Caco-2 (cell line): ENCODE measurements around the gene NEK11. TPM values are rescaled to one million over a fixed set of nuclear protein-coding genes. Genes with fewer than 3 reads are reported as not detected.

ENCODE experiments used
- Bru-seq: library from RNA; stranded (reverse); fragments of 400-500 nt; gene quantifications from one replicate; lab custom pipeline; 2021; lab: Mats Ljungman, UMichigan
- BruChase-seq, 2 experiments: library from RNA; stranded (reverse); fragments of 400-500 nt; gene quantifications; one replicate each; lab custom pipeline; 2021; lab: Mats Ljungman, UMichigan
- BruUV-seq: library from RNA; stranded (reverse); fragments of 400-500 nt; replicated peaks from 2 replicates; lab custom pipeline; 2021; lab: Mats Ljungman, UMichigan
- CTCF ChIA-PET: fragments of 300-600 bp; sonication (Branson Sonifier 250); formaldehyde crosslinking; loops from one replicate; lab custom pipeline; 2022; ENCODE audit warnings: antibody characterized with exemption; lab: Charles Lee
- POLR2A ChIA-PET: fragments of 300-600 bp; sonication (Branson Sonifier 250); formaldehyde crosslinking; loops from one replicate; lab custom pipeline; 2022; ENCODE audit warnings: antibody characterized with exemption; lab: Charles Lee
- DNase-seq, 2 experiments: peaks; one replicate each; pipeline versions ENCODE4 v3.0.0 to v3.0.0-alpha.2; 2020 to 2022
- H3K27me3 ChIP-seq: replicated peaks from 2 replicates; pipeline ENCODE4 v1.6.0; 2011; ENCODE audit warnings: low read length; ENCODE audit not compliant: control insufficient read depth, insufficient read depth
- H3K36me3 ChIP-seq: 2 replicates; pipeline ENCODE4 v1.5.1; 2011; ENCODE audit warnings: low read length; ENCODE audit not compliant: control insufficient read depth, insufficient read depth
- H3K4me1 ChIP-seq: fragments of 250-450 bp; sonication (Bioruptor Pico); 2 replicates; pipeline ENCODE4 v1.5.1; 2020; ENCODE audit warnings: mild to moderate bottlenecking
- H3K4me3 ChIP-seq: 2 replicates; pipeline ENCODE4 v1.5.1; 2011; ENCODE audit warnings: low read depth, mild to moderate bottlenecking, control low read depth, low read length
- H3K9me3 ChIP-seq: fragments of 250-450 bp; sonication (Bioruptor Pico); 2 replicates; pipeline ENCODE4 v1.5.1; 2020; ENCODE audit warnings: mild to moderate bottlenecking, moderate library complexity
- H3K27ac Mint-ChIP-seq: one replicate; pipeline ENCODE4 v1.8.0; 2022; ENCODE audit warnings: mixed read lengths; ENCODE audit not compliant: unreplicated experiment
- H3K27me3 Mint-ChIP-seq: one replicate; pipeline ENCODE4 v1.8.0; 2022; ENCODE audit warnings: mixed read lengths; ENCODE audit not compliant: insufficient read depth, unreplicated experiment
- H3K36me3 Mint-ChIP-seq: one replicate; pipeline ENCODE4 v1.8.0; 2022; ENCODE audit warnings: mild to moderate bottlenecking, mixed read lengths; ENCODE audit not compliant: insufficient read depth, unreplicated experiment
- H3K4me1 Mint-ChIP-seq: one replicate; pipeline ENCODE4 v1.8.0; 2022; ENCODE audit warnings: low read depth, mixed read lengths; ENCODE audit not compliant: unreplicated experiment
- H3K4me3 Mint-ChIP-seq: one replicate; pipeline ENCODE4 v1.8.0; 2022; ENCODE audit warnings: mild to moderate bottlenecking, moderate library complexity, mixed read lengths; ENCODE audit not compliant: unreplicated experiment
- H3K9me3 Mint-ChIP-seq: one replicate; pipeline ENCODE4 v1.8.0; 2022; ENCODE audit warnings: mixed read lengths; ENCODE audit not compliant: unreplicated experiment
- CTCF ChIP-seq, 2 experiments: fragments of 200-600 bp in 1 of 2; IDR thresholded peaks; 1 replicate in 1 of 2; 2 replicates in 1 of 2; pipeline versions ENCODE4 v1.5.1 to v1.8.0; 2011 to 2022; ENCODE audit warnings: antibody characterized with exemption in 1 of 2, control low read depth in 1 of 2, inconsistent platforms in 1 of 2, low read depth in 1 of 2, low read length in 1 of 2, mild to moderate bottlenecking in 1 of 2, moderate library complexity in 1 of 2; ENCODE audit not compliant: insufficient read depth in 1 of 2, severe bottlenecking in 1 of 2, unreplicated experiment in 1 of 2
- intact Hi-C: fragments of 100-400 bp; cut with micrococcal nuclease; formaldehyde crosslinking; loops from one replicate; pipeline ENCODE4 v1.10.0; 2022; ENCODE audit not compliant: unreplicated experiment
- long read RNA-seq: library from polyadenylated mRNA; stranded (forward); transcript quantifications from one replicate; pipeline ENCODE4 v2.0.0, GENCODE V29; 2022
- total RNA-seq: library from RNA; stranded (reverse); gene quantifications from 2 replicates; pipeline ENCODE4 v1.2.3, GENCODE V29; 2022

The NEK11 gene, protein sequence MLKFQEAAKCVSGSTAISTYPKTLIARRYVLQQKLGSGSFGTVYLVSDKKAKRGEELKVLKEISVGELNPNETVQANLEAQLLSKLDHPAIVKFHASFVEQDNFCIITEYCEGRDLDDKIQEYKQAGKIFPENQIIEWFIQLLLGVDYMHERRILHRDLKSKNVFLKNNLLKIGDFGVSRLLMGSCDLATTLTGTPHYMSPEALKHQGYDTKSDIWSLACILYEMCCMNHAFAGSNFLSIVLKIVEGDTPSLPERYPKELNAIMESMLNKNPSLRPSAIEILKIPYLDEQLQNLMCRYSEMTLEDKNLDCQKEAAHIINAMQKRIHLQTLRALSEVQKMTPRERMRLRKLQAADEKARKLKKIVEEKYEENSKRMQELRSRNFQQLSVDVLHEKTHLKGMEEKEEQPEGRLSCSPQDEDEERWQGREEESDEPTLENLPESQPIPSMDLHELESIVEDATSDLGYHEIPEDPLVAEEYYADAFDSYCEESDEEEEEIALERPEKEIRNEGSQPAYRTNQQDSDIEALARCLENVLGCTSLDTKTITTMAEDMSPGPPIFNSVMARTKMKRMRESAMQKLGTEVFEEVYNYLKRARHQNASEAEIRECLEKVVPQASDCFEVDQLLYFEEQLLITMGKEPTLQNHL
- total RNA-seq (3.9 and 4.4 TPM in 2 replicates), Bru-seq, nascent RNA (percentile 43 among the genes with signal in this experiment), BruChase-seq, experiment 1, labeled RNA remaining after a 2-hour chase (percentile 45 among the genes with signal in this experiment), BruChase-seq, experiment 2, labeled RNA remaining after a 6-hour chase (percentile 38 among the genes with signal in this experiment)
- long read RNA-seq, partial matches to known transcripts, result 0 of 7 reads
- long read RNA-seq, other reads (novel, unspliced or antisense), result 7 of 7 reads

DNA sequence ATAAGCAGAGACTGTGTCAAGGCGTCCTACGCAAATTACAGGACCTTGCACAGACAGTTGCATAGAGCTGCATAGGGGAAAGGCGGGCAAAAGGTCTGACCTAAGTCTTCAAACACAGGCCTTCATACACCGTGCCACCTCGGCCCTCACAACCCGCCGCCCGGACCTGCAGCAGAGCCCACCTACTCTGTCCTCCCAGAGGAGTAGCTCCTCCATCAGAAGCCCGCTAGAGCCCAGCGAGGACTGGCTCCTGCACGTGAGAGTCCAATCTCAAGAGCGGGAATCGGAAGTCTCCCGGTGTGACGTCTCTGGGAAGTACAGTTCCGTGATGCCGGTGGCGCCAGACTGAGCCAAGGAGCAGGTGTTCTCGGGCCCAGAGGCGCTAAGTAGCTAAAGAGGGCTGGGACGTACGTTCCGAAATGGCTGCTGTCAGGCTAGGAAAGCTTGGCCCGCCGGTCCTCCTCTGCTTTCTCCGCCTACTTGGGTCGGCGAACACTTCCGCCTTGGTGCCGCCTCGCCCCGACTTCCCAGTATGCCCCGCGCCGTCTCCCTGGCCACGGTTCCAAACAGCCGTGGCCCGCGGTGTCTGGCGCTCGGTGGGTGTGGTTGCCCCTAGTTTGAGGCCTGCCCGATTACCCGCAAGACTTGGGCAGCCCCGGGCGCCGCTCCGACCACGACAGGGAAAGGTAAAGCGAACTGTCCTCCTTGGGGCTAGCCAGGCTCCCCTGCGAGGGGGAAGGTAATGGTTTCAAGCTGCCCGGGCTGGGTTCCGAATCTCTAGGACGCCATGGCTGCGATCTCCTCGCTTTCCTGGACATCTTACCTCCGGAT lies at the start of gene NEK11, which contains the start of gene ASTE1:
TSS of gene NEK11 (plus strand) at position 557 of the 831 bp plus-strand sequence. CDS start 2,832 bp downstream, outside the sequence.
TSS of gene ASTE1 (minus strand) at position 505 of the 831 bp plus-strand sequence. CDS start 1,519 bp downstream, outside the sequence.
- intact Hi-C loops, result loop anchor here (1.0 to 10.0 kb wide), 3 partner anchors 133 to 476 kb away; partner anchors contain the start of genes MRPL3 and PIK3R4
- TF ChIP-seq CTCF (IDR thresholded peaks at IDR 0.05; ENCODE audit: insufficient read depth in 1 of 2, low read depth in 1 of 2, low read length in 1 of 2, severe bottlenecking in 1 of 2, unreplicated experiment in 1 of 2), result no peak
- Histone ChIP-seq H3K4me3 (peak within 1 kb of the TSS; percentile 60), H3K27me3 (no peaks in the 10 kb centered on the region), H3K9me3 (no peaks in the 10 kb centered on the region), H3K36me3 (peaks cover 4% of the 10 kb centered on the region), H3K4me1 (peaks cover 19% of the 10 kb centered on the region; the same call in 1 of the 2 replicates)
- Mint-ChIP-seq H3K27ac (peak within 1 kb of the TSS; percentile 95), H3K4me1 (peaks cover 23% of the 10 kb centered on the region), H3K36me3 (peaks cover 19% of the 10 kb centered on the region), H3K4me3 (peak within 1 kb of the TSS; percentile 82), H3K9me3 (no peaks in the 10 kb centered on the region), H3K27me3 (no peaks in the 10 kb centered on the region)
- ChIA-PET CTCF (no interaction called here), POLR2A (interaction anchor here (0.5 to 1.5 kb wide), 6 partner anchors 12 to 1073 kb away, joined by 3 to 6 read pairs (median 4); partner anchors contain the start of genes ATP2C1 and NUDT16)
- DNase-seq, result peak; percentile 88 to 92
- TSS peak; percentile 60 for BruUV-seq

DNA sequence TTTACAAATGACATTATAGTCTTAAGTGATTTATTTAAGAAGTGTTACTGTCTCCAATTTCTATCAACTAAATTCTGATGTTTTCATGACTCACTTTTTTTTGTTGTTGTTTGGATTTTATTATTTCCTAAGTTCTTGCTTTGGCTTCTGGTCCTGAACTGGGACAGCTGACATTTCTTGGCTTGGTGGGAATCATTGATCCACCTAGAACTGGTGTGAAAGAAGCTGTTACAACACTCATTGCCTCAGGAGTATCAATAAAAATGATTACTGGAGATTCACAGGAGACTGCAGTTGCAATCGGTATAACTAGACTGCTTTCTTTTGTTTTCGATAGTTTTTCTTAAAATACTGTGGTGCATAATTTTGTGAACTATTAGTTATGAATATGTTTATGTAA lies 47.6 kb upstream of the NEK11 start:
- no TSS peak for BruUV-seq
- no peaks in the 10 kb centered on the region for H3K27me3 Mint-ChIP-seq
- ChIA-PET POLR2A (no interaction called here), CTCF (no interaction called here)
- TF ChIP-seq CTCF (IDR thresholded peaks at IDR 0.05; ENCODE audit: insufficient read depth in 1 of 2, low read depth in 1 of 2, low read length in 1 of 2, severe bottlenecking in 1 of 2, unreplicated experiment in 1 of 2), result no peak
- no peaks in the 10 kb centered on the region for H3K9me3 Mint-ChIP-seq
- Histone ChIP-seq H3K4me3 (no peak overlapping the region), H3K36me3 (no peaks in the 10 kb centered on the region), H3K4me1 (no peaks in the 10 kb centered on the region), H3K27me3 (no peaks in the 10 kb centered on the region), H3K9me3 (no peaks in the 10 kb centered on the region)
- no peak overlapping the region for H3K4me3 Mint-ChIP-seq
- no peak for DNase-seq
- H3K4me1 Mint-ChIP-seq, result no peaks in the 10 kb centered on the region
- H3K36me3 Mint-ChIP-seq, result peaks cover 6% of the 10 kb centered on the region
- intact Hi-C loops, result no loop called here
- H3K27ac Mint-ChIP-seq, result no peak overlapping the region
